Upper lobe of left lung (tissue), 4 donors: ENCODE results near the gene PLEK.

Source experiments
- CTCF ChIP-seq, 6 experiments: fragments of 450-650 bp in 4 of 6; fragments of 200-600 bp in 2 of 6; sonication (generic) in 2 of 6; IDR thresholded peaks; one replicate each; pipeline ENCODE4 v1.5.1; 2016 to 2019; ENCODE audit warnings: antibody characterized with exemption in 6 of 6
- POLR2A ChIP-seq, 4 donors: fragments of 450-650 bp; IDR thresholded peaks; one replicate each; pipeline ENCODE4 v1.5.1; 2016 to 2017; ENCODE audit warnings: antibody characterized with exemption in 4 of 4, mild to moderate bottlenecking in 2 of 4

DNA sequence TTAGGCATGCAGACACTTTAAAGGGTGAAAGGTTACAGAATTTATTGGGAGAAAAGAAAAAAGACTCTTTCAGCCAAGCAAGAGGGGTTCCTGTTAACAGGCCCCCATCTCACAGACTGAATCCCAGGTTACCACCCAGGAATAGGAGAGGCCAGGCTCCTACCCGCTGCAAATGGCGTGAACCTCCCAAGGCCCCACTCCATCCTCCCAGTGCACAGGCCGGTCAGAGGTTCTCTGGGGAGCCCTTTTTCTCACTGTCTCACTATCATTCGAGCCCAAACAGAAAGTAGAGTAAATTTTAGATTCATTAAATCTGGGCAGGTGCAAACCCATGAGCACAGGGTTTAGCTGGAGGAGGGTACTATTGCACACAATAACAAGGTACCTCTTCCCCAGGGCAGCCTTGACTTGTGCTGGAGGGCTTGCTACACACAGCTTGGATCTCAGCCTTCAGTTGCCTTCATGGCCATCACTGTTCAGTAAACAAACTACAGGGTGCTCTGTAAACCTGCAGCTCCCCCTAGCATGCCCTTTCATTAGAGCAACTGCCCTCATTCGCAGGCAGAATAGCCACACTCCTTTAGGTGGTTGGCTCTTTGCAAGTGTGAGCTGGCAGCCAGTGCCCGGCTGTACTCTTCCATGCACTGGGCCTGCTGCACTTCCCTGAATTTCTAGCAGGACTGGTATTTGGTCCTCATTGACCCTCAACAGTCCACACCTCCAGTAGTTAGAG, 7.3 kb upstream of the PLEK start:
- peak in 4 of 6 experiments; percentile 19 to 40 (median 38) for TF ChIP-seq CTCF (IDR thresholded peaks at IDR 0.05)
- TF ChIP-seq POLR2A (IDR thresholded peaks at IDR 0.05) = no peak
